HepG2 (cell line): ENCODE data around the gene UBALD1. TPM values are rescaled to one million over a fixed set of nuclear protein-coding genes. Genes with fewer than 3 reads are reported as not detected.

Source experiments
- BRCA1 ChIP-seq: sonication (generic); formaldehyde crosslinking; IDR thresholded peaks from 2 replicates; pipeline ENCODE4 v1.4.0; 2020; ENCODE audit warnings: missing genetic modification reagents
- CHCHD3 ChIP-seq: sonication (generic); formaldehyde crosslinking; IDR thresholded peaks from 2 replicates; pipeline ENCODE4 v1.8.0; 2022; ENCODE audit warnings: mild to moderate bottlenecking, missing genetic modification reagents, moderate library complexity
- HIVEP1 ChIP-seq: sonication (generic); formaldehyde crosslinking; IDR thresholded peaks from 2 replicates; pipeline ENCODE4 v1.4.0; 2020; ENCODE audit warnings: mild to moderate bottlenecking, missing genetic modification reagents
- IKZF5 ChIP-seq: IDR thresholded peaks from 2 replicates; pipeline ENCODE4 v1.6.1; 2018; ENCODE audit warnings: missing genetic modification reagents, mild to moderate bottlenecking, missing compliant biosample characterization
- KDM3A ChIP-seq: IDR thresholded peaks from 2 replicates; pipeline ENCODE4 v1.6.1; 2018; ENCODE audit warnings: low read depth, missing compliant biosample characterization
- KLF15 ChIP-seq: sonication (generic); formaldehyde crosslinking; IDR thresholded peaks from 2 replicates; pipeline ENCODE4 v1.8.1; 2023; ENCODE audit warnings: borderline replicate concordance, mild to moderate bottlenecking, inconsistent platforms, missing genetic modification reagents, mixed read lengths
- LRRFIP1 ChIP-seq: sonication (generic); formaldehyde crosslinking; conservative IDR thresholded peaks from 2 replicates; pipeline ENCODE4 v1.4.0; 2020; ENCODE audit warnings: missing genetic modification reagents
- NFE2L1 ChIP-seq: sonication (generic); formaldehyde crosslinking; IDR thresholded peaks from 2 replicates; pipeline ENCODE4 v1.4.0; 2020; ENCODE audit warnings: missing genetic modification reagents, mild to moderate bottlenecking, borderline replicate concordance
- NFIB ChIP-seq: sonication (generic); formaldehyde crosslinking; IDR thresholded peaks from 2 replicates; pipeline ENCODE4 v1.9.0; 2021; ENCODE audit warnings: missing genetic modification reagents, mild to moderate bottlenecking, borderline replicate concordance
- SMAD3 ChIP-seq: sonication (generic); formaldehyde crosslinking; IDR thresholded peaks from 2 replicates; pipeline ENCODE4 v1.4.0; 2020; ENCODE audit warnings: missing genetic modification reagents
- ZBTB37 ChIP-seq: sonication (generic); formaldehyde crosslinking; IDR thresholded peaks from 2 replicates; pipeline ENCODE4 v1.4.0; 2020; ENCODE audit warnings: mild to moderate bottlenecking, missing genetic modification reagents
- ZC3H13 ChIP-seq: sonication (generic); formaldehyde crosslinking; IDR thresholded peaks from 2 replicates; pipeline ENCODE4 v1.8.1; 2023; ENCODE audit warnings: mild to moderate bottlenecking, missing genetic modification reagents, moderate library complexity
- ZNF143 ChIP-seq: sonication (generic); formaldehyde crosslinking; IDR thresholded peaks from 2 replicates; pipeline ENCODE4 v1.4.0; 2020; ENCODE audit warnings: missing genetic modification reagents
- ZNF232 ChIP-seq: sonication (generic); formaldehyde crosslinking; IDR thresholded peaks from 2 replicates; pipeline ENCODE4 v1.4.0; 2020; ENCODE audit warnings: missing genetic modification reagents, borderline replicate concordance
- ZNF414 ChIP-seq: sonication (generic); formaldehyde crosslinking; IDR thresholded peaks from 2 replicates; pipeline ENCODE4 v1.5.0; 2020; ENCODE audit warnings: missing genetic modification reagents
- ZNF441 ChIP-seq: sonication (generic); formaldehyde crosslinking; IDR thresholded peaks from 2 replicates; pipeline ENCODE4 v1.7.0; 2021; ENCODE audit warnings: missing genetic modification reagents, borderline replicate concordance
- ZNF782 ChIP-seq: sonication (generic); formaldehyde crosslinking; IDR thresholded peaks from 2 replicates; pipeline ENCODE4 v1.4.0; 2020; ENCODE audit warnings: missing genetic modification reagents, mild to moderate bottlenecking, borderline replicate concordance
- ZNF83 ChIP-seq: sonication (generic); formaldehyde crosslinking; IDR thresholded peaks from 2 replicates; pipeline ENCODE4 v1.4.0; 2020; ENCODE audit warnings: missing genetic modification reagents, mild to moderate bottlenecking, borderline replicate concordance
- ZNF891 ChIP-seq: sonication (generic); formaldehyde crosslinking; IDR thresholded peaks from 2 replicates; pipeline ENCODE4 v1.5.0; 2020; ENCODE audit warnings: mild to moderate bottlenecking, missing genetic modification reagents
- polyA plus RNA-seq, 8 experiments: library from polyadenylated mRNA; depleted of rRNA in 3 of 8; stranded (reverse) in 7 of 8; unstranded in 1 of 8; fragments of >200 nt; fragmentation: Illumina TruSeq in 4 of 8; extraction: Trizol in 4 of 8; gene quantifications; 2 replicates each; pipeline versions ENCODE4 v1.2.1 to v1.2.3, GENCODE V29; 2011 to 2016; ENCODE audit warnings: low read depth in 4 of 8, missing spikeins in 1 of 8, mixed read lengths in 1 of 8; ENCODE audit not compliant: insufficient read depth in 1 of 8
- total RNA-seq, 5 experiments: library from RNA; depleted of rRNA; stranded (reverse); fragments of >200 nt; fragmentation: Illumina TruSeq; extraction: Trizol; gene quantifications; 2 replicates each; pipeline ENCODE4 v1.2.3, GENCODE V29; 2016; ENCODE audit warnings: low read depth in 1 of 5
- TF ChIP-seq, protein P1 (sequence below): sonication (generic); formaldehyde crosslinking; IDR thresholded peaks from 2 replicates; pipeline ENCODE4 v1.4.0; 2020; ENCODE audit warnings: mild to moderate bottlenecking, missing genetic modification reagents
- TF ChIP-seq, protein P2 (sequence below): IDR thresholded peaks from 2 replicates; pipeline ENCODE4 v1.6.1; 2016; ENCODE audit warnings: control low read depth

The UBALD1 gene
- total and polyA plus RNA-seq, 2 of the 13 experiments (the other 11 are each of a cell fraction or from before 2014, with no cell fraction given): 6.8 to 12.3 TPM

- no peak for TF ChIP-seq ZNF414 (CRISPR knock-in tag)
- TF ChIP-seq LRRFIP1 (CRISPR knock-in tag): no peak
- TF ChIP-seq ZNF83: peak; percentile 9; the same call in 1 of the 2 replicates
- TF ChIP-seq IKZF5: no peak
- TF ChIP-seq NFE2L1 (CRISPR knock-in tag): no peak
- no peak for TF ChIP-seq ZNF232 (CRISPR knock-in tag)
- TF ChIP-seq HIVEP1 (CRISPR knock-in tag): peak; percentile 80
- no peak for TF ChIP-seq SMAD3
- TF ChIP-seq, protein P1, sequence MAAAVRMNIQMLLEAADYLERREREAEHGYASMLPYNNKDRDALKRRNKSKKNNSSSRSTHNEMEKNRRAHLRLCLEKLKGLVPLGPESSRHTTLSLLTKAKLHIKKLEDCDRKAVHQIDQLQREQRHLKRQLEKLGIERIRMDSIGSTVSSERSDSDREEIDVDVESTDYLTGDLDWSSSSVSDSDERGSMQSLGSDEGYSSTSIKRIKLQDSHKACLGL (CRISPR knock-in tag): peak; percentile 81; the same call in 1 of the 2 replicates
- TF ChIP-seq ZNF891 (CRISPR knock-in tag): peak; percentile 11; the same call in 1 of the 2 replicates
- no peak for TF ChIP-seq BRCA1 (CRISPR knock-in tag)
- TF ChIP-seq, protein P2, sequence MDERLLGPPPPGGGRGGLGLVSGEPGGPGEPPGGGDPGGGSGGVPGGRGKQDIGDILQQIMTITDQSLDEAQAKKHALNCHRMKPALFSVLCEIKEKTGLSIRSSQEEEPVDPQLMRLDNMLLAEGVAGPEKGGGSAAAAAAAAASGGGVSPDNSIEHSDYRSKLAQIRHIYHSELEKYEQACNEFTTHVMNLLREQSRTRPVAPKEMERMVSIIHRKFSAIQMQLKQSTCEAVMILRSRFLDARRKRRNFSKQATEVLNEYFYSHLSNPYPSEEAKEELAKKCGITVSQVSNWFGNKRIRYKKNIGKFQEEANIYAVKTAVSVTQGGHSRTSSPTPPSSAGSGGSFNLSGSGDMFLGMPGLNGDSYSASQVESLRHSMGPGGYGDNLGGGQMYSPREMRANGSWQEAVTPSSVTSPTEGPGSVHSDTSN (CRISPR knock-in tag): no peak
- 0 out of 2 replicates have a peak, but pooled peaks have one; percentile 78 for TF ChIP-seq CHCHD3 (CRISPR knock-in tag)
- TF ChIP-seq KLF15: no peak
- TF ChIP-seq ZBTB37: no peak
- 0 out of 2 replicates have a peak, but pooled peaks have one; percentile 74 for TF ChIP-seq ZNF782 (CRISPR knock-in tag)
- TF ChIP-seq ZC3H13 (CRISPR knock-in tag): peak; percentile 7; the same call in 1 of the 2 replicates
- TF ChIP-seq KDM3A (CRISPR knock-in tag): peak; percentile 8; the same call in 1 of the 2 replicates
- 0 out of 2 replicates have a peak, but pooled peaks have one; percentile 38 for TF ChIP-seq ZNF441 (CRISPR knock-in tag)
- TF ChIP-seq NFIB (CRISPR knock-in tag): no peak
- TF ChIP-seq ZNF143 (CRISPR knock-in tag): no peak
Measured at GRCh38 chr16:4624827-4625559, 10.3 kb upstream of the UBALD1 start (continued).
